ENCODE measurements around the gene C2CD2.

The C2CD2 gene

GRCh38 chr21:41859297-41859980, 94.4 kb downstream of the C2CD2 start:
- no peak for TF ChIP-seq TAF1 (IDR thresholded peaks at IDR 0.05; ENCODE audit: borderline replicate concordance, insufficient read depth, low read length)
- TF ChIP-seq SIN3A (IDR thresholded peaks at IDR 0.05; ENCODE audit: borderline replicate concordance, insufficient read depth, low read length): no peak
- no peak for TF ChIP-seq POLR2AphosphoS5 (IDR thresholded peaks at IDR 0.05; ENCODE audit: low read depth, low read length)
- TF ChIP-seq FOXP2 (optimal IDR thresholded peaks at IDR 0.05; ENCODE audit: borderline replicate concordance, extremely low read depth, extremely low read length, insufficient read depth): no peak
- TF ChIP-seq, protein P1, sequence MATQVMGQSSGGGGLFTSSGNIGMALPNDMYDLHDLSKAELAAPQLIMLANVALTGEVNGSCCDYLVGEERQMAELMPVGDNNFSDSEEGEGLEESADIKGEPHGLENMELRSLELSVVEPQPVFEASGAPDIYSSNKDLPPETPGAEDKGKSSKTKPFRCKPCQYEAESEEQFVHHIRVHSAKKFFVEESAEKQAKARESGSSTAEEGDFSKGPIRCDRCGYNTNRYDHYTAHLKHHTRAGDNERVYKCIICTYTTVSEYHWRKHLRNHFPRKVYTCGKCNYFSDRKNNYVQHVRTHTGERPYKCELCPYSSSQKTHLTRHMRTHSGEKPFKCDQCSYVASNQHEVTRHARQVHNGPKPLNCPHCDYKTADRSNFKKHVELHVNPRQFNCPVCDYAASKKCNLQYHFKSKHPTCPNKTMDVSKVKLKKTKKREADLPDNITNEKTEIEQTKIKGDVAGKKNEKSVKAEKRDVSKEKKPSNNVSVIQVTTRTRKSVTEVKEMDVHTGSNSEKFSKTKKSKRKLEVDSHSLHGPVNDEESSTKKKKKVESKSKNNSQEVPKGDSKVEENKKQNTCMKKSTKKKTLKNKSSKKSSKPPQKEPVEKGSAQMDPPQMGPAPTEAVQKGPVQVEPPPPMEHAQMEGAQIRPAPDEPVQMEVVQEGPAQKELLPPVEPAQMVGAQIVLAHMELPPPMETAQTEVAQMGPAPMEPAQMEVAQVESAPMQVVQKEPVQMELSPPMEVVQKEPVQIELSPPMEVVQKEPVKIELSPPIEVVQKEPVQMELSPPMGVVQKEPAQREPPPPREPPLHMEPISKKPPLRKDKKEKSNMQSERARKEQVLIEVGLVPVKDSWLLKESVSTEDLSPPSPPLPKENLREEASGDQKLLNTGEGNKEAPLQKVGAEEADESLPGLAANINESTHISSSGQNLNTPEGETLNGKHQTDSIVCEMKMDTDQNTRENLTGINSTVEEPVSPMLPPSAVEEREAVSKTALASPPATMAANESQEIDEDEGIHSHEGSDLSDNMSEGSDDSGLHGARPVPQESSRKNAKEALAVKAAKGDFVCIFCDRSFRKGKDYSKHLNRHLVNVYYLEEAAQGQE (IDR thresholded peaks at IDR 0.05; ENCODE audit: insufficient read depth in 1 of 2, low read depth in 2 of 2, low read length in 2 of 2): no peak

DNA sequence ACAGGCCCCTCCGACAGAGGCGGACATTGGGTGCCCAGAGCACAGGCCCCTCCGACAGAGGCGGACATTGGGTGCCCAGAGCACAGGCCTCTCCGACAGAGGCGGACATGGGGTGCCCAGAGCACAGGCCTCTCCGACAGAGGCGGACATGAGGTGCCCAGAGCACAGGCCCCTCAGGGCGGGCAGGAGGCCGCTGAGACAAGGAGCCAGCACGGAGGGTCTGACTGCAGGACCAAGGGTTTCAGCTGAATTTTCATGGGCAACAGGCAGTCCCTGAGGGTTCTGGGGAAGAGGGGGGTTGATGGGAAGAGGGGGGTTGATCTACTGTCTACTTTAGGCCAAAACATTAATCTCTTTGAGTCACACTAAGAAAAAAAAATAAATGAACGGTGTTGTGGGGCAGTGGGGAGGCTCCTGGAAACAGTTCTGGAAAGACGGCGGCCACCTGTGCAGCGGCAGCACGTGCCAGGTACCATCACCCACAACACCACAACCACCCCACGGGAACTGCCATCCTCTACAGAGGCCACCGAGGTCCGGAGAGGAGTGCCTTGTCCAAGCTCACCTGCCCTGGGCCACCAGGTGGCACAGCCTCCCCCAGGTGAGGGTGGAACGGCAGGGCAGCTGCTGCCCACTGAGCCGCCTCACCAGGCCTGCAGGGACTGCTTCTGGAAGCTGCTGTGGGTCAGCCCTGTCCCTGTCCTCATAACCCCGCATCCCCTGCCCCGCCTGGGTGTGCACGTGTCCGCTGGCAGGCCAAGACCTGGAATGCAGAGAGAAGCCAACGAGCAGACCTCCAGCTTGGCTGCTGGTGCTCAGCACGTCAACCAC, 95.1 kb downstream of the C2CD2 start:
- TF ChIP-seq, protein P1 (IDR thresholded peaks at IDR 0.05; ENCODE audit: insufficient read depth in 1 of 2, low read depth in 2 of 2, low read length in 2 of 2): no peak
- no peak for TF ChIP-seq POLR2AphosphoS5 (IDR thresholded peaks at IDR 0.05; ENCODE audit: low read depth, low read length)
- TF ChIP-seq FOXP2 (optimal IDR thresholded peaks at IDR 0.05; ENCODE audit: borderline replicate concordance, extremely low read depth, extremely low read length, insufficient read depth): no peak
- TF ChIP-seq SIN3A (IDR thresholded peaks at IDR 0.05; ENCODE audit: borderline replicate concordance, insufficient read depth, low read length): no peak
- TF ChIP-seq TAF1 (IDR thresholded peaks at IDR 0.05; ENCODE audit: borderline replicate concordance, insufficient read depth, low read length): no peak

DNA sequence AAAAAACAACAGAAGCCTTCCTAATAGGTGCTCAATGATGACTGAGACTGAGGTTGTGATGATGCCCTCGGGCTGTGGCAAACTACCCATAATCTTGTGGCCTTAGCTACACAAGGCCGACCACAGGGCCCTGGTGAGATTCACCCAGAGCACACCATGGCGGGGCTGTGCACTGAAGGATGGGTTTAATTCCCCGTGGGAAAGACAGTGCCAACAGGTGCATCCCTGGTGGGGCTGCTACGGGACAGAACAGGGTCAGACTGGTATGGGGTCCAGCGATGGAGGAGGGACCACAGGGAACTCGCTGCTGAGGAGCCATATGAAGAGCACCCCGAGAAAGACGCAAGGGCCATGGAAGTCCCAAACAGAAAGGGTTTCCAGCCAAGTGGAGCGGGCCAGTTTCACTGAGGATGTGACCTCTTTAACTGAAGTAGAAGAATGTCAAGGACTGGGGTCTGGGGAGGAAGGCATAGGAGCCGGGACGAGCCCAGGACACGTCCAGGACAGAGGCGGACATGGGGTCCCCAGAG, 96.0 kb downstream of the C2CD2 start:
- TF ChIP-seq FOXP2 (optimal IDR thresholded peaks at IDR 0.05; ENCODE audit: borderline replicate concordance, extremely low read depth, extremely low read length, insufficient read depth) (no peak), TAF1 (IDR thresholded peaks at IDR 0.05; ENCODE audit: borderline replicate concordance, insufficient read depth, low read length) (no peak), SIN3A (IDR thresholded peaks at IDR 0.05; ENCODE audit: borderline replicate concordance, insufficient read depth, low read length) (no peak), POLR2AphosphoS5 (IDR thresholded peaks at IDR 0.05; ENCODE audit: low read depth, low read length) (no peak)
- TF ChIP-seq, protein P1 (IDR thresholded peaks at IDR 0.05; ENCODE audit: insufficient read depth in 1 of 2, low read depth in 2 of 2, low read length in 2 of 2): no peak

DNA sequence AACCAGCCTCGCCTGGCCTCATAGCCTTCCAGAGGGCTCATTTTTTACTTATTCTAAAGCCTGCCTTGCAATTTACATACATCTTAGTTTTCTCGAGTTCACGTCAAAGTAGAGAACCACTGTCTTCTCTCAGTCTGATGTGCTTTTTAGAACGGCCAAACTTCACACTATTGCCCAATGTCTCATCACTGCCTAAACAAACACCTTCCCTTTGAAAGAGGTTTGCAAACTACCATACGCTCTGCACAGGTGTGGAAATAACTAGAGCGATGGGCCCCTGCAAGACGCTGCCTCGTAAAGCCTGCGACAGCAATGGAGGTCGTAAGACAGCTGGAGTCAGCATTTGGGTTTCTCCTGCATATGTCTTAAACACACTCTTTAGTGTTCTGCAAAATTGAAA, 97.2 kb downstream of the C2CD2 start:
- TF ChIP-seq SIN3A (IDR thresholded peaks at IDR 0.05; ENCODE audit: borderline replicate concordance, insufficient read depth, low read length) (no peak), FOXP2 (optimal IDR thresholded peaks at IDR 0.05; ENCODE audit: borderline replicate concordance, extremely low read depth, extremely low read length, insufficient read depth) (no peak), TAF1 (IDR thresholded peaks at IDR 0.05; ENCODE audit: borderline replicate concordance, insufficient read depth, low read length) (no peak), POLR2AphosphoS5 (IDR thresholded peaks at IDR 0.05; ENCODE audit: low read depth, low read length) (no peak)
- TF ChIP-seq, protein P1 (IDR thresholded peaks at IDR 0.05; ENCODE audit: insufficient read depth in 1 of 2, low read depth in 2 of 2, low read length in 2 of 2): no peak

All from PFSK-1 (cell line).